Spleen (tissue), 11 donors: ENCODE measurements around the gene TNN. TPM values are rescaled to one million over a fixed set of nuclear protein-coding genes. Genes with fewer than 3 reads are reported as not detected.
A peak's percentile ranks its signal among the peaks of the same experiment; 100 is the strongest.

Source experiments
- DNase-seq: peaks from one replicate; pipeline ENCODE4 v3.0.0-alpha.2; 2020
- H3K27ac ChIP-seq, 8 donors: fragments of 200-600 bp; sonication (generic) in 7 of 8; 1 replicate in 4 of 8; 2 replicates in 4 of 8; pipeline versions ENCODE4 v1.5.0 to v1.8.0; 2016 to 2021; ENCODE audit warnings: inconsistent platforms in 4 of 8, mild to moderate bottlenecking in 4 of 8, moderate library complexity in 1 of 8
- H3K27me3 ChIP-seq, 7 donors: fragments of 200-600 bp; sonication (generic) in 6 of 7; replicated peaks in 1 of 7; 1 replicate in 4 of 7; 2 replicates in 3 of 7; pipeline versions ENCODE4 v1.5.0 to v1.8.0; 2016 to 2021; ENCODE audit warnings: inconsistent platforms in 3 of 7, mild to moderate bottlenecking in 1 of 7
- H3K36me3 ChIP-seq, 6 donors: fragments of 200-600 bp; sonication (generic) in 5 of 6; 1 replicate in 4 of 6; 2 replicates in 2 of 6; pipeline versions ENCODE4 v1.5.0 to v1.8.0; 2016 to 2021; ENCODE audit warnings: inconsistent platforms in 2 of 6
- H3K4me1 ChIP-seq, 6 donors: fragments of 200-600 bp; sonication (generic) in 5 of 6; 1 replicate in 3 of 6; 2 replicates in 3 of 6; pipeline versions ENCODE4 v1.5.0 to v1.8.0; 2016 to 2021; ENCODE audit warnings: inconsistent platforms in 3 of 6
- H3K4me3 ChIP-seq, 8 donors: fragments of 200-600 bp; sonication (generic) in 7 of 8; 1 replicate in 4 of 8; 2 replicates in 4 of 8; pipeline versions ENCODE4 v1.5.0 to v1.8.0; 2016 to 2021; ENCODE audit warnings: inconsistent platforms in 4 of 8, mild to moderate bottlenecking in 4 of 8, moderate library complexity in 2 of 8
- H3K9me3 ChIP-seq, 8 donors: fragments of 200-600 bp; sonication (generic) in 7 of 8; 1 replicate in 4 of 8; 2 replicates in 4 of 8; pipeline versions ENCODE4 v1.5.0 to v1.8.0; 2016 to 2021; ENCODE audit warnings: inconsistent platforms in 4 of 8
- CTCF ChIP-seq, 11 experiments: fragments of 200-600 bp in 7 of 11; fragments of 450-650 bp in 4 of 11; sonication (generic) in 4 of 11; IDR thresholded peaks in 8 of 11; conservative IDR thresholded peaks in 3 of 11; 1 replicate in 7 of 11; 2 replicates in 4 of 11; pipeline versions ENCODE4 v1.4.0 to v1.8.0; 2016 to 2021; ENCODE audit warnings: antibody characterized with exemption in 11 of 11, inconsistent platforms in 4 of 11, mild to moderate bottlenecking in 1 of 11
- POLR2A ChIP-seq, 3 donors: fragments of 450-650 bp; IDR thresholded peaks; one replicate each; pipeline ENCODE4 v1.5.1; 2017; ENCODE audit warnings: antibody characterized with exemption in 3 of 3, mild to moderate bottlenecking in 1 of 3
- POLR2AphosphoS5 ChIP-seq, 3 donors: sonication (generic); formaldehyde crosslinking; IDR thresholded peaks; one replicate each; pipeline ENCODE4 v1.5.1; 2017; ENCODE audit warnings: antibody characterized with exemption in 3 of 3
- WGBS, 5 donors: extraction: QIAGEN DNeasy Blood & Tissue Kit in 3 of 5; methylation state at CpG; one replicate each; pipeline versions ENCODE4 v1.1.5 to v1.1.7; 2013 to 2018; 5-methylcytosine and 5-hydroxymethylcytosine counted together
- intact Hi-C: fragments of 100-400 bp; cut with DNase I; formaldehyde crosslinking; loops from one replicate; pipeline ENCODE4 v1.15.0; 2023; ENCODE audit warnings: low total_unique reads
- polyA plus RNA-seq, 3 donors: library from polyadenylated mRNA; stranded (reverse); fragments of 200-250 nt; gene quantifications; one replicate each; pipeline ENCODE4 v1.2.1, GENCODE V29; 2013
- total RNA-seq, 7 donors: library from RNA; depleted of rRNA in 3 of 7; stranded (reverse); fragments of >200 nt in 3 of 7; fragmentation: NEBNext Ultra II Directional in 4 of 7; extraction: Animal tissue kit (Norgen Biotek cat#: 25700) in 4 of 7; gene quantifications; one replicate each; pipeline versions ENCODE4 v1.1.0 to v1.2.1, GENCODE V29; 2016 to 2021
- donor health status: healthy with polysubstance abuse.
- donor health status: DM: no; HTN: no; CAD: no; lungs with moderate emphysema.
- donor health status: DM: no; HTN: no; CAD: no.
- donor health status: Bipolar disorder and iron deficiency.
- donor health status: healthy.
- donor health status: DM: no; HTN: no; CAD: no.
- donor health status: DM: yes; HTN: yes; CAD: no.

TNN gene
- total and polyA plus RNA-seq, 10 donors = 0.03 to 1.3 (median 0.37) TPM

- Histone ChIP-seq H3K4me1 (peaks cover 0 to 15% (median 7%) of the 10 kb centered on the region in 6 donors), H3K36me3 (no peaks in the 10 kb centered on the region), H3K27me3 (no peaks in the 10 kb centered on the region), H3K27ac (no peak overlapping the region), H3K4me3 (no peak overlapping the region), H3K9me3 (no peaks in the 10 kb centered on the region)
- TF ChIP-seq POLR2A (IDR thresholded peaks at IDR 0.05) (no peak), CTCF (IDR thresholded peaks at IDR 0.05 in 8 of 11, conservative IDR thresholded peaks at IDR 0.05 in 3 of 11) (no peak), POLR2AphosphoS5 (IDR thresholded peaks at IDR 0.05) (no peak)
- intact Hi-C loops = no loop called here
- 81 to 96% (median 94%) methylated on average over 1 of the region's 1 CpG for WGBS, 5 donors
- no peak for DNase-seq
Observed at GRCh38 chr1:175120511-175120910, 52.9 kb downstream of the TNN start.

- WGBS, 5 donors = 26 to 58% (median 40%) methylated on average over 1 of the region's 1 CpG
- Histone ChIP-seq H3K4me1 (peaks cover 0 to 38% (median 15%) of the 10 kb centered on the region in 6 donors), H3K9me3 (no peaks in the 10 kb centered on the region), H3K36me3 (no peaks in the 10 kb centered on the region), H3K4me3 (no peak overlapping the region), H3K27me3 (no peaks in the 10 kb centered on the region), H3K27ac (peak overlapping the region in 6 of 8 donors; percentile 24 to 70 (median 56))
- no peak for TF ChIP-seq POLR2AphosphoS5 (IDR thresholded peaks at IDR 0.05)
- no peak for TF ChIP-seq CTCF (IDR thresholded peaks at IDR 0.05 in 8 of 11, conservative IDR thresholded peaks at IDR 0.05 in 3 of 11)
- TF ChIP-seq POLR2A (IDR thresholded peaks at IDR 0.05) = no peak
- no peak for DNase-seq
- intact Hi-C loops = loop anchor here (2.0 kb wide), 1 partner anchor 94 kb away; no protein-coding TSS in a partner anchor
Observed at GRCh38 chr1:175124861-175125260, 57.2 kb downstream of the TNN start.

- intact Hi-C loops = no loop called here
- H3K4me3 ChIP-seq = no peak overlapping the region
Observed at GRCh38 chr1:175126347-175126746, 58.7 kb downstream of the TNN start.

GRCh38 chr1:175127565-175127964, 59.9 kb downstream of the TNN start:
- no peak for DNase-seq
- Histone ChIP-seq H3K4me1 (peaks cover 0 to 44% (median 18%) of the 10 kb centered on the region in 6 donors), H3K36me3 (no peaks in the 10 kb centered on the region), H3K27me3 (no peaks in the 10 kb centered on the region), H3K9me3 (no peaks in the 10 kb centered on the region), H3K4me3 (no peak overlapping the region), H3K27ac (peak overlapping the region in 3 of 8 donors; percentile 13 to 60 (median 60))
- TF ChIP-seq POLR2AphosphoS5 (IDR thresholded peaks at IDR 0.05) = no peak
- TF ChIP-seq POLR2A (IDR thresholded peaks at IDR 0.05) = no peak
- TF ChIP-seq CTCF (IDR thresholded peaks at IDR 0.05 in 8 of 11, conservative IDR thresholded peaks at IDR 0.05 in 3 of 11) = no peak
- intact Hi-C loops = no loop called here
- 62 to 93% (median 83%) methylated on average over 6 of the region's 6 CpGs for WGBS, 5 donors

More at GRCh38 chr1:175126347-175126746, 58.7 kb downstream of the TNN start:
- Histone ChIP-seq H3K36me3 (no peaks in the 10 kb centered on the region), H3K27me3 (no peaks in the 10 kb centered on the region), H3K4me1 (peaks cover 0 to 44% (median 18%) of the 10 kb centered on the region in 6 donors), H3K9me3 (no peaks in the 10 kb centered on the region), H3K27ac (peak overlapping the region in 5 of 8 donors; percentile 1 to 70 (median 26))
- TF ChIP-seq CTCF (IDR thresholded peaks at IDR 0.05 in 8 of 11, conservative IDR thresholded peaks at IDR 0.05 in 3 of 11) (no peak), POLR2AphosphoS5 (IDR thresholded peaks at IDR 0.05) (no peak), POLR2A (IDR thresholded peaks at IDR 0.05) (no peak)
- no peak for DNase-seq
- WGBS, 5 donors = 47 to 68% (median 67%) methylated on average over 4 of the region's 4 CpGs
